Caki2 (cell line): Measurements from ENCODE around the gene DEPDC7. TPM values are rescaled to one million over a fixed set of nuclear protein-coding genes. Genes with fewer than 3 reads are reported as not detected.
A peak's percentile ranks its signal among the peaks of the same experiment; 100 is the strongest.
"Not testable (repeated sequence)": the region's sequence is repeated elsewhere in the genome, so short reads cannot be mapped to it uniquely, and the experiment has no call there.

Experiments used
- DNase-seq: peaks from one replicate; pipeline ENCODE4 v3.0.0-alpha.2; 2015; ENCODE audit warnings: low read depth
- in situ Hi-C: cut with HindIII; loops from 2 replicates; pipeline ENCODE4 v1.10.0; 2016; ENCODE audit warnings: low sequenced_read_pairs, low pct_unique_long_range_greater_than_20kb, mixed read lengths
- total RNA-seq: library from RNA; depleted of rRNA; stranded (reverse); fragments of >200 nt; shearing (Covaris generic); gene quantifications from 2 replicates; pipeline ENCODE4 v1.2.3, GENCODE V29; 2014; ENCODE audit warnings: low replicate concordance

The DEPDC7 gene
- total RNA-seq, 1 experiment from 2014 or later: 2.4 TPM

- no peak for DNase-seq
- in situ Hi-C loops: no loop called here
Observed at GRCh38 chr11:33017965-33018364, 2.3 kb downstream of the DEPDC7 start.

GRCh38 chr11:33018840-33019239 is 3.2 kb downstream of the DEPDC7 start:
- in situ Hi-C loops: no loop called here
- no peak for DNase-seq

GRCh38 chr11:33021501-33021900 is 5.8 kb downstream of the DEPDC7 start:
- in situ Hi-C loops: no loop called here

GRCh38 chr11:33021937-33022336 is 6.3 kb downstream of the DEPDC7 start:
- in situ Hi-C loops: no loop called here
- no peak for DNase-seq

More at GRCh38 chr11:33021501-33021900, 5.8 kb downstream of the DEPDC7 start:
- DNase-seq: no peak

- in situ Hi-C loops: no loop called here
- no peak for DNase-seq
Observed at GRCh38 chr11:33025339-33025722, 9.7 kb downstream of the DEPDC7 start.

GRCh38 chr11:33027233-33027632 is 11.6 kb downstream of the DEPDC7 start:
- no peak for DNase-seq

GRCh38 chr11:33027846-33028536 is 12.3 kb downstream of the DEPDC7 start:
- DNase-seq: no peak

More at GRCh38 chr11:33027233-33027632, 11.6 kb downstream of the DEPDC7 start:
- in situ Hi-C loops: no loop called here

GRCh38 chr11:33028537-33028914 is 12.8 kb downstream of the DEPDC7 start:
- in situ Hi-C loops: no loop called here
- DNase-seq: no peak

More at GRCh38 chr11:33027846-33028536, 12.3 kb downstream of the DEPDC7 start:
- in situ Hi-C loops: no loop called here

- in situ Hi-C loops, DNase-seq: not testable (repeated sequence)
Observed at GRCh38 chr11:33029218-33029617, 13.5 kb downstream of the DEPDC7 start.

- no peak for DNase-seq
- in situ Hi-C loops: no loop called here
Observed at GRCh38 chr11:33033493-33033892, 17.8 kb downstream of the DEPDC7 start.

- in situ Hi-C loops: no loop called here
Observed at GRCh38 chr11:33035011-33035410, 19.3 kb downstream of the DEPDC7 start.

GRCh38 chr11:33039274-33040032 is 23.8 kb downstream of the DEPDC7 start, which contains the start of gene TCP11L1:
Gene TCP11L1, plus strand, starts transcription at chr11:33039572. Its CDS starts 4,202 bp downstream, at chr11:33043774.
- in situ Hi-C loops: no loop called here
- DNase-seq: peak; percentile 91

More at GRCh38 chr11:33035011-33035410, 19.3 kb downstream of the DEPDC7 start:
- DNase-seq: no peak

- DNase-seq: no peak
- in situ Hi-C loops: no loop called here
Observed at GRCh38 chr11:33040033-33040861, 24.6 kb downstream of the DEPDC7 start.

GRCh38 chr11:33040862-33041453 is 25.3 kb downstream of the DEPDC7 start:
- in situ Hi-C loops: no loop called here
- DNase-seq: no peak

GRCh38 chr11:33043221-33043830 is 27.6 kb downstream of the DEPDC7 start:
- no peak for DNase-seq

GRCh38 chr11:33044285-33044756 is 28.6 kb downstream of the DEPDC7 start:
- no peak for DNase-seq

More at GRCh38 chr11:33043221-33043830, 27.6 kb downstream of the DEPDC7 start:
- in situ Hi-C loops: no loop called here

GRCh38 chr11:33045551-33046255 is 30.0 kb downstream of the DEPDC7 start:
- in situ Hi-C loops: no loop called here
- no peak for DNase-seq

More at GRCh38 chr11:33044285-33044756, 28.6 kb downstream of the DEPDC7 start:
- in situ Hi-C loops: no loop called here
